A673 (cell line): ENCODE data around the gene CMTM7.

Source experiments
- CTCF ChIP-seq: fragments of 300-800, 200-600 bp; sonication (generic); conservative IDR thresholded peaks from 2 replicates; pipeline ENCODE4 v1.5.1; 2017; ENCODE audit warnings: low read depth, mild to moderate bottlenecking, antibody characterized with exemption, low read length, moderate library complexity, mixed read lengths
- EZH2 ChIP-seq: fragments of 200-600 bp; sonication (generic); IDR thresholded peaks from 2 replicates; pipeline ENCODE4 v1.6.1; 2017; ENCODE audit warnings: borderline replicate concordance, low read depth, mild to moderate bottlenecking, mixed read lengths, antibody characterized with exemption, low read length; ENCODE audit not compliant: poor library complexity, severe bottlenecking

- TF ChIP-seq EZH2, result no peak
- no peak for TF ChIP-seq CTCF
These were observed 39.2 kb downstream of the CMTM7 start for GRCh38 chr3:32430900-32431299.
